Amygdala (tissue), 56 donors: ENCODE data around the gene NCOA5.
A peak's percentile ranks its signal among the peaks of the same experiment; 100 is the strongest.
"Not testable (repeated sequence)": the region's sequence is repeated elsewhere in the genome, so short reads cannot be mapped to it uniquely, and the experiment has no call there.

Source experiments
- DNase-seq, 56 donors: peaks; one replicate each; lab custom pipeline; 2025; lab: John Stamatoyannopoulos, UW

The NCOA5 gene

GRCh38 chr20:46099491-46100287, 9.9 kb upstream of the NCOA5 start:
- peak in 10 of 56 donors; percentile 5 to 38 (median 12) for DNase-seq

DNA sequence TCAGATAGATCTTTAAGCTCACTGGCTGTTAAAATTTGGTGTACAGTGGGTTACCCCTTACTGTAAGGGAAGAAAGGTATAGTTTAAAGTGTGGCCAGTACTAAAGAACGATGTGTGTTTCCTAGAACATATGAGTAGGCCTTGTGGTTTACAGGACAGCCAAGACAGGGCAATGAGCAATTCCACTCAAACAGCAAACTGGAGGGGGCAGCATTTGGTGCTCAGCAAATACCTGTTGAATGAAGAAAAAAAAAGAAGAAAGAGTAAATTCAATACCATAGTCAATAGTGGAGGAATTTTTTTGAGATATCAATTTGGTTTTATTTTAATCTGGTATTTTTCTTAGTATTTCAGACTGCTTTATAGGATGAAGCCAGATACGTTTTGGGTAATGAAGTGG, 3.8 kb upstream of the NCOA5 start:
- DNase-seq: no peak

- not testable (repeated sequence) for DNase-seq
Measured at GRCh38 chr20:46091622-46092535, 2.1 kb upstream of the NCOA5 start.

DNA sequence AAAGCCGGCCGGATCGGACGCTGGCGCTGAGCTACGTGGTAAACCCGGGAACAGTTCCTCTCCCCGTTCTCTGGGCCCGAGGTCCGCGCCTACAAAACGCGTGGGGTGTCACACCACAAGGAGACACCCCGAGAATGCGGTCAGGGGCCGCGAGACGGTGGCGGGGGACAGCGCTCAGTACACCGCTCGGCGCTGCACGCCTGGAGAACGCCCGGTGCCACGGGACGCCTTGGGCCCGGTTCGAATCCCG, 670 bp downstream of the NCOA5 start:
- DNase-seq: peak in 10 of 56 donors; percentile 38 to 77 (median 63)

DNA sequence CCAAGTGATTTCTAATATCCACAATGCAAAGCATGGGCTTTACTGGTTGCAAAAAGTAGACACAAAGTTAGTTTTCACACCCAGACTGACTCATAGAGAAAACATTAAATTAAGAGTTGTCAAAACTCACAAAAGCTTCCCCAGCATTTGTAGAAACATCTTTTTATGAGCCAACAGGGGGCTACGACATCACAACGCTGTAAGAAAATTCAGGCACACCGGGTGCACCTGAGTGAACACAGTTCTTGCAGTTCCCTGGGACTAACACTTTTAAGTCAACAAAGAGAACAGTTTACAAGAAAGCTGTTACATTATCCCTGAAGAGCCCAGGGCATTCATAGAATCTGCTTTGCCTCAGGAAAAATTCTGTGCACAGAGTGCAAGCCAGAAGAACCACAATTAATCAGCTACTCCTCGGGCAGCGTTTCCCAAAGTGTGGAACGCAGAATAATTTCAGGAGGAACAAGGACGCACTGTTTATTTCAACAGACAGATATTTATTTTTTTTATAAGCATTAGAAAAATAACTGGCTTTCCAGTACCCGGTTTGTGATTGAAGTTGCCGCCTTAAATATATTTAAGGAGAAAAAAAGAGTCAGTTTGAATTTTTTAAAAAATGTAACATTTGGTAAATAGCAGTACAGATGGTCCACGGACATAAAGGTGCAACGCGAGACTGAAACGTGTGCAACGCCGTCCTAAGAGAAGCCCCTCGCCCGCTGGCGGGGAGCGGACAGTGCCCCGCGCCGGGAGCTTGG, 1.2 kb downstream of the NCOA5 start:
- DNase-seq: peak in 1 of 56 donors; percentile 3

- no peak for DNase-seq
Measured at GRCh38 chr20:46087161-46087560, 2.6 kb downstream of the NCOA5 start.

GRCh38 chr20:46085179-46085851, 4.4 kb downstream of the NCOA5 start:
- DNase-seq: no peak

GRCh38 chr20:46084805-46085178, 5.0 kb downstream of the NCOA5 start:
- DNase-seq: no peak

DNA sequence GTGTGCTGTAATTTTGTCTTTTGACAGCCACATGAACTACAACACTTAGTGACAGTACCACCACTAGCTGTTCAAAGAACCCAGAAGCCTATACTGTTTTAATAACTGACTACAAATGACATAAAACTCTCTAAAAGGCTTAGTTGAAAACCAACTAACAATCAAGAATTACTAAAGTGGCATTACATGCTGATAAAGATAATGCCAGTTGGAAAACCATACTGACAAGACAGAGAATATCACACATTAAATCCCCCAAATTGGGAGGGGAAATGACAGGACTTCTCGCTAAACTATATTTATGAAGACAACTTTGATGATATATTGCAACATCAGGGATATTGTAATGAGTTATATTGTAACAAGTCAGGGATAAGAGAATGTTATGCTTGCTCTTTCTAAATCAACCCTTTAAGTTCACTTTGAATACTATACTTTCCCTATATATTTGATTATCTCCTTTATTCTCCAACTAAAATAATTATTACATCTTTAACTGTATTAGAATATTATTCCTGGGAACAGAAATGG, 6.2 kb downstream of the NCOA5 start:
- DNase-seq: no peak

GRCh38 chr20:46083101-46083500, 6.7 kb downstream of the NCOA5 start:
- DNase-seq: no peak

- DNase-seq: no peak
Measured at GRCh38 chr20:46081074-46081473, 8.7 kb downstream of the NCOA5 start.

DNA sequence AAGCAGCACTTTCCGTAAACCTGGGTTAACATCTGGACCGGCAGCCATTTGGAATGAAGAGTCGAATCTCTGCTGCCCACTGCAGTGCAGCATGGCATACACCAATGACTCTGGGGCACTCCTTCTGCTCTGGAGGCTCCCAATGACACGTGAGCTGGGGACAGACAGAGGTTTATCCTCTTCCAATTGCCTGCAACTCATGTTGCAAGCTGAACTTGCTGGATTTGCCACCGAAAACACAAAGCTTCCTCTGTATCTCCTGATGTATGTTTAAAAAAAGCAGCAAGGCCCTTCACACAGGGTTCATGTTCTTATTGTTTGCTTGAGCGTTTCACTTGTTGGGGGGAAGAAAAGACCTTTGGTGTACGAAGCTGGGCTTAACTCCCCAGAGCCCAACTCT, 10.8 kb downstream of the NCOA5 start:
- peak in 7 of 56 donors; percentile 14 to 42 (median 25) for DNase-seq

GRCh38 chr20:46077642-46078305, 12.0 kb downstream of the NCOA5 start:
- DNase-seq: no peak

DNA sequence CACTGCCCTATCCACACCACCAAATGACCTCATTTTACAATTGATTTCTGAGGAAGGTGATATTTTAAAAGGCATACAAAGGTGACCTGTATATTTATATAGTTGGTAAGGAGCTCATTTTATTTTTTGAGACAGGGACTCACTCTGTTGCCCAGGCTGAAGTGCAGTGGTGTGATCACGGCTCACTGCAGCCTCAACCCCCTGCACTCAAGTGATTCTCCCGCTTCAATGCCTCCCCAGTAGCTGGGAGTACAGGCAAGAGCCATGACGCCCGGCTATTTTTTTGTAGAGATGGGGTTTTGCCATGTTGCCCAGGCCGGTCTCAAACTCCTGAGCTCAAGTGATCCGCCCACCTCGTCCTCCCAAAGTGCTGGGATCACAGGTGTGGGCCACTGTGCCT, 13.0 kb downstream of the NCOA5 start:
- no peak for DNase-seq

DNA sequence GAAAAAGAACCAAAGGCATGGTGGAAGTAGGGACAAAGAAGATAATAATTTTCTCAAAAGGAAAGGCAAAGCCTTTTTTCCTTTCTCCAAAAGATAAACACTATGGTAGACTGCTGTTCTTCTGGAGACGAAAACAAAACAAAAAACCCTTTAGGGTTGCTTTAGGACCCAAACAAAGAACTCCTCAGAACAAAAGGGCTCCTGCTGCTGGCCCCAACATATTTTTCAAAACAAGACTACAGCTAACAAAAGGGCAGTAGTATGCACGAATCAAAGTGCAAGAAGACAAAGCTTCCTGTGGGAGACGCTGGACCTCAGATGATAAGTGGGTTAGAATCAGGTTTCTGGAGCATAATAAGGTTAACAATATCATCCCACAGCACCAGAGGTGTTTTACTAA, 15.8 kb downstream of the NCOA5 start:
- no peak for DNase-seq

GRCh38 chr20:46073443-46073842, 16.3 kb downstream of the NCOA5 start:
- DNase-seq: no peak

- no peak for DNase-seq
Measured at GRCh38 chr20:46073024-46073423, 16.7 kb downstream of the NCOA5 start.

DNA sequence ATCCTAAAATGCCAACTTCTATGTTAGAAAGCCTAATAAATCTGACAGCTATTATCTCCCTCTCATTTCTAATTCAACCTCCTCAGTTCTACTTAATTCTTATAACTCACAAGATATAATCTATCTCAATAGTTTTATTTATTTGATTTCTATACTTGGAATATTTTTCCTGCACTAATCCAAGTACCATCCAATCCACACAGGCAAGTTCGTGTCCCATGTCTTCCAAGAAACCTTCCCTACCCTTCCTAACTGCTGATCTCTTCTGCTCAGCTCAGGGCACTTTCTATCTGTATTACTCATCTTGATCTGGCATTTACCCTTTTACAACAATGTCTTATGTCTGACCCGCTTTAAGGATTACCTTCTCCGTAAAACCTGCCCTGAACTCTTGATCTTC, 18.2 kb downstream of the NCOA5 start:
- no peak for DNase-seq

GRCh38 chr20:46070215-46070900, 19.4 kb downstream of the NCOA5 start:
- DNase-seq: no peak
